H4 (cell line): Measurements from ENCODE around the gene SCYGR8. TPM values are rescaled to one million over a fixed set of nuclear protein-coding genes. Genes with fewer than 3 reads are reported as not detected.
"Not testable (repeated sequence)": the region's sequence is repeated elsewhere in the genome, so short reads cannot be mapped to it uniquely, and the experiment has no call there.

Source experiments
- DNase-seq: peaks from one replicate; pipeline ENCODE4 v3.0.0-alpha.2; 2015; ENCODE audit warnings: low spot score
- total RNA-seq: library from RNA; depleted of rRNA; stranded (reverse); fragments of >200 nt; shearing (Covaris generic); gene quantifications from 2 replicates; pipeline ENCODE4 v1.2.3, GENCODE V29; 2014; rRNA removed

The SCYGR8 gene, protein sequence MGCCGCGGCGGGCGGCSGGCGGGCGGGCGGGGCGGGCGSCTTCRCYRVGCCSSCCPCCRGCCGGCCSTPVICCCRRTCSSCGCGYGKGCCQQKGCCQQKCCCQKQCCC
- total RNA-seq: not detected in 2 replicates

DNA sequence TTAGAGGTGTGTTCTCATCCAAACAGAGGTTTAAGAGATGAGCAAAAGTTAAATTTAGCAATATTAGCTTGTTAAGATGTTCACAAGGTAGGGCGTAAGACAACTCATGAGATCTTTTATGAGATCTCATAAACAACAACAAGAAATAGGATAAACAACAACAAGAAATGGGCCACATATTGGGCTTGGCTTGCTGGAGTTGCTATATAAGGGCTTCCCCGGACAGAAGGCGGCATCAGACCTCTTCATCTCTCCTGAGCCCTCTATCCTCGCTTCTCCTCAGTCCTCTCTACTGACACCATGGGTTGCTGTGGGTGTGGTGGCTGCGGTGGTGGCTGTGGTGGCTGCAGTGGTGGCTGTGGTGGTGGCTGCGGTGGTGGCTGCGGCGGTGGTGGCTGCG lies at the start of gene SCYGR8:
Gene SCYGR8, plus strand, starts transcription at position 301 of the 400 bp plus-strand sequence. Its CDS starts 0 bp downstream, at position 301.
- no peak for DNase-seq

DNA sequence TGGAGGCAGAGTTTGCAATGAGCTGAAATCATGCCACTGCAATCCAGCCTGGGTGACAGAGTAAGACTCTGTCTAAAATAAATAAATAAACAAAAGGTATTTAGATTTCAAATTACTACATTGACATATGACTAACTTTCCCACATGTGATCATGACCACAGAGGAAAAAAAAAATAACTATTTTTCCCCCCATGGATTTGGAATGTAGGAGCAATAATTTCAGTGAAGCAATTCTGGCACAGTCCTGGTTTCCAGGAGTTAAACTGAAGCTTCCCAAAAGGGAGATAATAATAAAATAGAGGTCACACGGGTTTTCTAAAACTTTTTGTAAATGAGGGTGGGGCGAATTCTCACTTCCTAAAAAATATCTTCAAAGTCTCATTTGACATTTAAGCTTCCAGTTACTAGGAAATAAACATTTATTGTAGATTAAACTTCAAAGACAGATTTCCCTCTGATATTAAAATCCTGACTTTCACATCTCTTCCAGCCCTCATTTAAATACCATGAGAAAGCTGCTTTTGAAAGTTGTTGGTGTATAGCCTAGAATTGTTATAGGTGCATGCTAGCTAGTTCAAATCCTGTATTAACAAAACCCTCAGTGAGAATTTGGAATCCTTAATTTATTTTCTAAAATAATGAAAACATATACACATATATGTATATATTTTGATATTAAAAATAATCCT lies 48.6 kb upstream of the SCYGR8 start:
- DNase-seq: no peak

DNA sequence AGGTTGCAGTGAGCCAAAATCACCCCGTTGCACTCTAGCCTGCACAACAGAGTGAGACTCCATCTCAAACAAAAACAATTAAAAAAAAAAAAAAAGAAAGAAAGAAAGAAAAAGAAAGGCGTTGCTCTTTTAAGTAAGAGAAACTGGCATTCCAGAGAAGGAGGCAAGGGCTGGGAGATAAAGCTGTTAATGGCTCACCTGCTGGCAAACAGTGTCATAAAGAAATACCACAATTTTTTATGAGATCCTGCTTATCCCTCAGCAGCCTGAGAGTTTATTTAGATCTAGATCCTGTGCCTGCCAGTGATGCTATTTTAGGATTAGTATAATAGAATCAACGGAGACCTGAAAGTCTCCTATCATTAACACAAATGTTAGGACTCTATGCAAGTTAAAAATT lies 44.1 kb upstream of the SCYGR8 start:
- DNase-seq: no peak

DNA sequence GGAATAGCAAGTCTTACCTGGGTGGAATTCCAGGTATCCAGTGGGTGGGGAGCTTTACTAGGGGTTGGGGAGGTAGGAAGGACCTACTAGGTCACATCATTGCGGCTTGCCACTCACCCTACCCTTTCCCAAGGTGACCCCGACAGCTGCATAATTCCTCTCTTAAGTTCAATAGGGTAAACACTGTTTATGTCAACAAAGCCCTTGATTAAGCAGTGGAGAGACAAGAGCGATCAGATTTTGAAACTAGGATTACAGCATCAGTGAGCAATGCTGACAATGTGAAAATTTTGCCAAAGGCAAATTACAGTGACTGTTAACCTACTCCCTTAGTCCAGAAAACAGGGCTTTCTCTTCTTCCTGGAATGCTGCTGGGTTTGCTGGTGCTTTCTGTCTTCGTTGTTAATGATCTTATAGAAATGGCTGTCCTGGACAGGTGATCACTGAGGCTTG lies 42.4 kb upstream of the SCYGR8 start:
- DNase-seq: peak; percentile 53

DNA sequence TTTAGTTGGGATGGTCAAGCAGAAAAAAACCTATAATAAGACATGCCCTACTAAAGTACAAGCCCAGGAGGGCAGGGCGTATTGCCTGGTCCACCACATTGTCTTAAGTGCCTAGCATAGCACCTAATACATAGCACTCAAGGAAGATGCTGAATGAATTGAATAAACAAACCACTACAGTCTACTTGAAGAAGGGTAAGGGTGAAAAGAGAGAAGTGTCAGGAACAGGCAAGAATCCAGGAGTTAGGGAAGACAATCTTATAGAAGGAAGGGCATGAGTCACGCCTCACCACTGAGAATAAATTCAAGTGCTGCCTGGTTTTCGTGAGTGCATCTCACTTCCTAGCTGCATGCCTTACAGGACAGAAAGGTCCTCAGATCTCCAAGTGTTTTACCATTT lies 41.7 kb upstream of the SCYGR8 start:
- DNase-seq: peak; percentile 53

DNA sequence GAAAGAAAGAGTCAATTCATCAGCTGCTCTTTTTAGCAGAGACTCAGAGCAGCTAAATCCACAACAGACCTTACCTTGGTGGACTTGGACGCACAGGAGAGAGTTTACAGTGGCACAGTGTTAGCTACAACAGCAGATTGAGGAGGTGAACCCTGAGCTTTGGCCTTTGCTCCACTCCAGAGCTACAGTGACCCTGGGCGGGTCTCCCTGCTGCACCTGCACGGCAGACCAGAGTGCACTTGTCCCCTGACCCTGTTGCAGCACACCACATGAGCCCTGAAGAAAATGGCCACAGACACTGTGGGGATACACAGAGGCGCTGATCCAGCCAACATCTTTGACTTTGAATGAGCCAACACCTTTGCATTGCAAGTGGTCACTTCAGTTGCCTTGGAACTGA lies 38.8 kb upstream of the SCYGR8 start:
- DNase-seq: no peak

DNA sequence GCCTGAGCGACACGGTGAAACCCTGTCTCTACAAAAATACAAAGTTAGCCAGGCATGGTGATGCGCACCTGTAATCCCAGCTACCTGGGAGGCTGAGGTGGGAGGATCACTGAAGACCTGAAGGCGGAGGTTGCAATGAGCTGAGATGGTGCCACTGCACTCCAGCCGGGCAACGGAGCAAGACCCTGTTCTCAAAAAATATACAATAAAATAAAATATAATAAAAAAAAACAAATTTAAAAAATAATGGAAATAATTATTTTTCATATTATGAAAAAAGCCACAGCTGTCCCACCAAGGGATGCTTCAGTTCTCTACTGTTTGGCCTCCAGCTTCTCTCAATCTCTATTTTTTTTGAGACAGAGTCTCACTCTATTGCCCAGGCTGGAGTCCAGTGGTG lies 38.3 kb upstream of the SCYGR8 start:
- no peak for DNase-seq

DNA sequence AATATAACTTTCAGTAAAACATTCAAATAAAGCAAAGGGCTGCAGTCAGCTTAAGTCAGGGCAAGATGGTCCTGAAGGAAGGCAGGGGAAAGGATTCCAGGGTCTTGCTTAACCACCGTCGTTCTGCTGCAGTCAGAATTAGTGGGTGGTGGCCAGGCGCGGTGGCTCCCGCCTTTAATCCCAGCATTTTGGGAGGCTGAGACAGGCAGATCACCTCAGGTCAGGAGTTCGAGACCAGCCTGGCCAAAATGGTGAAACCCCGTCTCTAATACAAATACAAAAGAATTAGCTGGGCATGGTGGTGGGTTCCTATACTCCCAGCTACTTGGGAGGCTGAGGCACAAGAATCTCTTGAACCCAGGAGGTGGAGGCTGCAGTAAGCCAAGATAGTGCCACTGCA lies 34.7 kb upstream of the SCYGR8 start:
- DNase-seq: no peak

DNA sequence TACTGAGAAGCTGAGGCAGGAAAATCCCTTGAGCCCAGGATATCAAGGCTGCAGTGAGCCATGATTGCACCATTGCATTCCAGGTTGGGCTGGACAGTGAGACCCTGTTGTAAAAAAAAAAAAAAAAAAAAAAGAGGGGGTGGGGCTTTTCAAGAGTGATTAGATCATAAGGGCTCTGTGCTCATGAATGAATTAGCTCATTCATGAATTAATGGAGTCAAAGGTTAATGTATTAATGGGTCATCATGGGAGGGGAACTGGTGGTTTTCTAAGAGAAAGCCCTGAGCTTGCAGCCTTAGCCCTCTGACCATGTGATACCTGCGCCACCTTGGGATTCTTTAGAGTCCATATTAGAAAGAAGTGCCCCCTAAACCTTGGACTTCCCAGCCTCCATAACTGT lies 32.4 kb upstream of the SCYGR8 start:
- DNase-seq: no peak

DNA sequence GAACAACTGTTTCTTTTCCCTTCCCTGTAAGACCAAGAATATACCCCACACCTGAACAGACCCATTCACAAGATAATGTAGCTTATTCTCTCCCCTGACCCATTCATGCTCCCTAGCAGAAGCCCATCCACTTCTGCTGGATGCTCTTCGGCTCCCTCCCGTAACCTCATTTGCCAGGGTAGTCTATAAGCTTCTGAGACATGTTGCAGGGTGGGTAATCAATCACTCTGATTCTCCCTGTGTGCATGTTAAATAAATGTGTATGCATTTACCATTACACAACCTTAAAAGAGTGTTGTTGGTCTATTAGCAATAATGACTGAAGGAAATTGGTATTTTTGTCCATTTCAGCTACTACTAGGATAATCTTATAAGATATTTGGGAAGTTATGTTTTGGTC lies 29.2 kb upstream of the SCYGR8 start:
- no peak for DNase-seq

DNA sequence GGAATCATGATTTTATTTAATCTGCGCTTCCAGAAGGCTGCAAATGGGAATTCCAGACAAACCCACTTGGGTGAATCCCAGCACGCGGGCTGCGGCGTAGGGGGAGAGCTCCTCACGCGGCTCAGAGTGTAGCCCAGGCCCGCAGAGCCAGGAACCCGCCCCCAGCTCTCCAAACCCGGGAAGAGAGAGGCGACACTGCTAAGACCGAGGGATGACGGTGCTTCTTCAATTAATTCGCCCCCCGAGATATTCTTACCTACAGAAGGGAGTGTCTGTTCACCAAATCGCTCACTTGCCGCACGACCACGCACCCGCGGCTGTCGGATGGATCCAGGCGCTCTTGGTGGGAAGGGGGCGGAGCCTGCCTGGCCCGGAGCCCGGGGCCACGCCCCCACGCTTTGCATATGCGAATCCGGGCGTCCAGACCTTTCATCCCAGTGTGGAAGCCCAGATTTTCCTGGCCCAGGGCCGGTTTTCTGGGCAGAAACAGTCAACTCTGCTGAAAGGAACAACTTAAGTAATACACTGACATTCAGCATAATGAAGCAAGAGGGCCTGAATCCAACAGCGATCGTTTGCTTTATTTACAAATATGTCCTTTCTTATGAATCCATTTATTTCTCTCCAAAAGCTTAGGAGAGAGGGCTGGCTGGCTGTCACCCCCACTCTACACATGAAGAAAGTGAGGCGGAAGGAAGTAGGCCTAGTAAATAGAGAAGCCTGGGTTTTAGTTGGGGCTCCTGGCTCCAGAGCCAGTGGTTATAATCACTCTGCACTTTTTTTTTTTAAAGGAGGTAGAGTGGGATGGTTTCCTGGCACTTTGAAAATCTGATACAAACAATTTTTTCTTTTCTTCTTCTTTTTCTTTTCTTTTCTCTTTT lies 27.8 kb upstream of the SCYGR8 start, which contains the start of gene SLC19A3:
Gene SLC19A3, minus strand, starts transcription at position 342 of the 881 bp plus-strand sequence. CDS start 15,710 bp downstream, outside the sequence.
- no peak for DNase-seq

DNA sequence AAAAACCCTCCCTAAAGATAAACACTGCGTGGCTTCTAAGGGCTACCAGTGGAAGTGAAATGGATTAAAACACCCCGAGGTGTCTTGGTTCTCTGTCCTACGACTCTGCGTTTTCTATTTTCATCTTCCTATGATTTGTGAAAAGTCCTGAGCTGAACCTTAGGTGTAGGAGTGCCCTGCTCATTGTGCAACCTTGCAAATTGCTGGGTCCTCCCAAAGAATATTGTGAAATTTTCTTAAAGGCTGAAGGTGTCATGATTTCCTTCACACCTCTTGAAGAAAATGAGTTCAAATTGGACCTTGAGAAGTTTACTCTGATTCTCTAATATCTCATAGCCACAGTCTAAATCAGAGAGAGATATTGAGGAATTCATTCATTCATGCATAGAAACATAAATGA lies 26.1 kb upstream of the SCYGR8 start:
- no peak for DNase-seq

DNA sequence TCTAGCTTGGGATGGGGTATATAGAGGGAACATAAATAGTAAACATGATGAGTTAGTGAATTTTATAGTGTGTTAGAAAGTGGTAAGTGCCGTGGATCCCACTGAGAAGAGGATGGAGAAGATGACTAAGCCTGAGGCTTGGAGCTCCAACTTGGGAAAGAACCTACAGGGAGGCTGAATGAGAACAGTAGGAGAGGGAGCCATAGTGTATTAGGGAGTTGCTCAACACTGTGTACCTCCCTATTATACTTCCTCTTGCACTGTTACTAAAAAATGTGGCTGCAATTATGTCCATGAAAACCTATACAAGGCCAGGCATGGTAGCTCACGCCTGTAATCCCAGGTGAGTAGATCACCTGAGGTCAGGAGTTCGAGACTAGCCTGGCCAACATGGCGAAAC lies 25.0 kb upstream of the SCYGR8 start:
- DNase-seq: no peak

DNA sequence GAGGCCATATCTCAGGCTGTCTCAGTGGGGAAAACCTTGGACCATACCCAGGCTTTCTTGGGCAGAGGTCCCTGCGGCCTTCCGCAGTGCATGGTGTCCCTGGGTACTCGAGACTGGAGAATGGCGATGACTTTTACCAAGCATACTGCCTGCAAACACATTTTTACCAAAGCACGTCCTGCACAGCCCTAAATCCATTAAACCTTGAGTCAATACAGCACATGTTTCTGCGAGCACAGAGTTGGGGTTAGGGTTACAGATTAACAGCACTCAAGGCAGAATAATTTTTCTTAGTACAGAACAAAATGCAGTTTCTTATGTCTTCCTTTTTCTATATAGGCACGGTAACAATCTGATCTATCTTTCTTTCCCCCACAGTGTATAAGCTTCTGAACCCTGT lies 22.9 kb upstream of the SCYGR8 start:
- not testable (repeated sequence) for DNase-seq

DNA sequence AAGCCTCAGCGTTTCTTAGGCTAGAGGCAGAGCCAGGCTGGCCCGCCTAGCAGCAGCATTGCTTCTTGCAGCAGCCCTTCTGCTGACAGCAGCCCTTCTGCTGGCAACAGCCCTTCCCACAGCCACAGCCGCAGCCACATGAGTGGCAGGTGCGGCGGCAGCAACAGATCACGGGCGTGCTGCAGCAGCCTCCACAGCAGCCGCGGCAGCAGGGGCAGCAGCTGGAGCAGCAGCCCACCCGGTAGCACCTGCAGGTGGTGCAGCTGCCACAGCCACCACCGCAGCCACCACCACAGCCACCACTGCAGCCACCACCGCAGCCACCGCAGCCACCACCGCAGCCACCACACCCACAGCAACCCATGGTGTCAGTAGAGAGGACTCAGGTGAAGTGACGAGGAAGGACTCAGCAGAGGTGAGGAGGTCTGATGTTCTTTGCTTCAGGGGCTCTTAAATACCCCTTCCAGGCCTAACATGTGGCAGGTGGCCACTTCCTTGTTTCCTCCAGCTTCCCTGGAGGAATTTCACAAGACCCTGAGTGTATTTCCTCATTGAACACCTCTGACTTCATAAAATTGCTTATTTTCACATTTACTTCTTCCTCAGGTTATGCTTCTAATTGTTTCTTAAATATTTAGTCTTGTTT lies 21.2 kb upstream of the SCYGR8 start, which contains the start of gene SCYGR6:
Gene SCYGR6, minus strand, starts transcription at position 364 of the 646 bp plus-strand sequence. Its CDS starts 0 bp downstream, at position 364.
- DNase-seq: no peak

DNA sequence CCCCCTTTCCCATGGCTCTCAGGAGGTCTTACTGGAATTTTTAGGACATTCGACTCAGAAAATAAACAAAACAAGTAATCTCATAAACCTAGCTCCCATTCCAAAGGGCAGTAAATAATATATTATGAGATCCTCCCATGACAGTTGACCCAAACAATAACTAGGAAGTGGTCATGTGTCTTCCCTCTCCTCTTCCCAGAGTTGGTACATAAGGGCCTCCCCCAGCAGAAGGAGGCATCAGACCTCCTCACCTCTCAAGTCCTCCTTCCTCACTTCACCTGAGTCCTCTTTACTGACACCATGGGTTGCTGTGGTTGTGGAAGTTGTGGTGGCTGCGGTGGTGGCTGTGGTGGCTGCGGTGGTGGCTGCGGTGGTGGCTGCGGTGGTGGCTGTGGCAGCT lies 17.7 kb upstream of the SCYGR8 start, which contains the start of gene SCYGR7:
Gene SCYGR7, plus strand, starts transcription at position 301 of the 400 bp plus-strand sequence. Its CDS starts 0 bp downstream, at position 301.
- DNase-seq: no peak

DNA sequence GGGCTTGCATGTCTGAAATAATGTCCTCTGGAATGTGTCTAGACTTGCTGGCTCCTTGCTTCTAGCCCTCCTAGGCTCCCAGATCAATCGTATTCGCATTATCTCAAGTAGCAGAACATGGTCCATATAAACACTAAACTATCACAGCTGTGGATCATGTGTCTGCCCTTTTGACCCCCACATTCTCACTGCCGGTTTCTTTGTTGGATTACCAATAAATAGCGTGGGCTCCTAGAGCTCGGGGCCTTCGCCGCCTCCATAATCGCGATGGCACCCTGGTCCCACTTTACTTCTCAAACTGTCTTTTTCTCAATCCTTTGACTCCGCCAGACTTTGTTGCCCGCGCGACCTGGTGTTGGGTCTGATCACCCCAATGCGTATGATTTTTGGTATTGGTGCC lies 6.3 kb upstream of the SCYGR8 start:
- DNase-seq: no peak

DNA sequence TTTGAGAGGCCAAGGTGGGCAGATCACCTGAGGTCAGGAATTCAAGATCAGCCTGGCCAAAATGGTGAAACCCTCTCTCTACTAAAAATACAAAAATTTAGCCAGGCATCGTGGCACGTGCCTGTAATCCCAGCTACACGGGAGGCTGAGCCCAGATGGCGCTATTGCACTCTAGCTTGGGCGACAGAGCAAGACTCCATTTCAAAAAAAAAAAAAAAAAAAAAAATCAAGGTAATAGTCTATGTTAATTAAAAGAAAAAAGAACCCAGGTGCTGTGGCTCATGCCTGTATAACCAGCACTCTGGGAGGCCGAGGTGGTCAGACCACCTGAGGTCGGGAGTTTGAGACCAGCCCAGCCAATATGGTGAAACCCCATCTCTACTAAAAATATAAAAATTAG lies 5.0 kb upstream of the SCYGR8 start:
- DNase-seq: not testable (repeated sequence)

DNA sequence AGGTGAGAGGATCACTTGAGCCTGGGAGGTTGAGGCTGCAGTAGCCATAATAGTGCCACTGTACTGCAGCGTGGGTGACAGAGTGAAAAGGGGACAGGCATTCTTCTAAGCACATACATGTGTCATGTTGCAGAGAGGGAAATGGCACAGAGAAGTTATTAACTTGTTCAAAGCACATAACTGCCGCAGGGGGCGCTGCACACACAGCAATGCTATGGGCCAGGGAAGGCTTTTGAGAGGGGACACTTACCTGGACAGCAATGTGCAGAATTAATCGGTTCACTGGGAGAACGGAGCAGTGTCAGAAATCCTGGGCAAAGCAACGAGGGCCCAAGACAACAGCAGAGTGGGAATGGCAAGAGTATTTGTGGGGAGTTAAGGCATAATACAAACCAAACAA lies 2.4 kb downstream of the SCYGR8 start:
- DNase-seq: peak; percentile 13

DNA sequence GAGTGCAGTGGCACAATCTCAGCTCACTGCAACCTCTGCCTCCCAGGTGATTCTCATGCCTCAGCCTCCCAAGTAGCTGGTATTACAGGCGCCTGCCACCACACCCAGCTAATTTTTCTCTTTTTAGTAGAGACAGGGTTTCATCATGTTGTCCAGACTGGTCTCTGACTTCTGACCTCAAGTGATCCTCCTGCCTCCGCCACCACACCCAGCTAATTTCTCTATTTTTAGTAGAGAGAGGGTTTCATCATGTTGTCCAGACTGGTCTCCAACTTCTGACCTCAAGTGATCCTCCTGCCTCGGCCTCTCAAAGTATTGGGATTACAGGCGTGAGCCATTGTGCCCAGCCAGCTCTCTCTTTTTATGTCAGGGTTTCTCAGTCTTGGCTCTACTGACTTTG lies 10.6 kb downstream of the SCYGR8 start:
- DNase-seq: not testable (repeated sequence)

DNA sequence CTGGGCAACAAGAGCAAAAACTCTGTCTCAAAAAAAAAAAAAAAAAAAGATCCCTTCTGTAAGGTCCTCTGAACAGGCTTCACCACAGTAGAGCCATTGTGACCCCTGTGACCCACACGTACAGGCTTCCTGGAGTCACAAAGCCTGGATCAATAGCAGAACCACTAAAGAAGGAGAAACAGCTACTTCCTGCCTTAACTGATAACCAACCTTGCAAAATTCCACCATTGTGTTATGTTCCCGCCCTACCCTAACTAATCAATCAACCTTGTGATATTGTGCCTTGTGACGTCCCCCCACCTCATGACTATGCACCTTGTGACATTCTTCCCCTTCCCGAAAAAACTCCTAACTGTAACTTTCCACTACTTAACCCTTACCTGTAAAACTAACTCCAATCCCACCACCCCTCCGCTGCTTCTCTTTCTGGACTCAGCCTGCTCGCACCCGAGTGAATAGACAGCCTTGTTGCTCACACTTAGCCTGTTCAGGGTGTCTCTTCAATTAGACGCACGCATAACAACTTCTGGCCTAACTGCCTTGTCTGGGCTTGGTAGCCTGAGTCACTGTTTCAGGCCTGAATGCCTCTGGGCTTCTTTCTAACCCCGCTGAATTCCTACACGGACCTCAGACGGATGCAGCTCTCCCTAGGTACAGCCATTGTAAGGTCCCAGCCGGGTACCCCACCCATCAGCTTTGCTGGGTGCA lies 13.9 kb downstream of the SCYGR8 start:
- DNase-seq: no peak
